ENCODE results near the gene DAD1. TPM values are rescaled to one million over a fixed set of nuclear protein-coding genes. Genes with fewer than 3 reads are reported as not detected.

DAD1 gene
- polyA plus RNA-seq, 1 donor (not counting 4 experiments of a cell fraction or from before 2014, with no cell fraction given): 351 TPM

DNA sequence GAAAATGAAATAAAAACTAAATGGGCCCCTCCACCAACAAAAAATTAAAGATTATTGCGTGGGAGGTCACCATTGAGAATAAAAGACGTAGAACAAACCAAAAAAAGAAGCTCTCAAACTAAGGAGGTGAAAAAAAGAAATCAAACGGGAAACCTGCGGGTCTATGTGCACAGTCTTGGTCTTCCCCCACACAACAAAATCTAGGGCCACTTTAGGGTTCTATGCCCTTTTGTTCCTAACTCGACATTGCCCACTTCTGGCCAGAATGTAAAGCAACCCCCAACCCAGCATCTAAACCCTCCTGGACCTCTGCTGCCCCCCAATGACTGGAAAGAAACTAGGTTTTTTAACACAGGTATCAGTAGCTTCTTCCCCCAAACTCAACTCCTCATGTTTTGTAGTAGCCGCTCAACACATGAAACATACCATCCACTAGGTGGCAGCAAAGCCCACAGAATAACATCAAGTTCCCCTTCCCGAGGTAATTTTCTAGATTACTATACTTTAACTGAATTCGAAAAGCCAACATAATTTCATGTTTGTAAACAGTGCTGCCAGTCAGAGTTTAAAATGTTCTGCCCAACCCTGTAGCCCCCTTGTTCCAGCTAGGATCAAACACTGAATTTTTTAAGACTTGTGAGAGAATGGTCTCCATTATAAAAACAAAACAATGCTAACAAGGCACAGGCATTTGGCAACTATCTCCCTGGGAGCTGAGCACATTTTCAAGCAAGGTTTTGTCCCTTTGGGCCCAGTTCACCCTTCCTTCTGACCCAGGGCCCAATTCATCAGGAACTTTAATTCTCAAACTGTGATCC lies 18.7 kb downstream of the DAD1 start:
- DNase-seq (ENCODE audit: low read depth, low spot score) (no peak), FAIRE-seq (peak; percentile 85)
- dilution Hi-C loops (cut with MboI; ENCODE audit: extremely low pct_ligation_motif_present, low sequenced_read_pairs): no loop called here
- H3K4me3 ChIP-seq (ENCODE audit: control insufficient read depth in 2 of 3, extremely low read depth in 1 of 3, insufficient read depth in 2 of 3, low read depth in 1 of 3, low read length in 3 of 3): no peak overlapping the region
- H3K4me2 ChIP-seq (ENCODE audit: control insufficient read depth, extremely low read depth, insufficient read depth, low read depth, low read length): no peak overlapping the region
- peak overlapping the region; percentile 6 for H3K27ac ChIP-seq (ENCODE audit: control insufficient read depth, insufficient read depth, low read length)
- H3K36me3 ChIP-seq (ENCODE audit: control insufficient read depth in 2 of 2, extremely low read depth in 1 of 2, insufficient read depth in 2 of 2, low read length in 2 of 2): peaks cover 16 to 39% of the 10 kb centered on the region in 2 experiments
- H2AFZ ChIP-seq (ENCODE audit: control insufficient read depth, low read length): no peak overlapping the region
- H3K9me1 ChIP-seq (ENCODE audit: control insufficient read depth, extremely low read depth, insufficient read depth, low read length): no peaks in the 10 kb centered on the region
- peaks cover 27% of the 10 kb centered on the region for H3K79me2 ChIP-seq (ENCODE audit: control insufficient read depth, insufficient read depth, low read length)
- H4K20me1 ChIP-seq (ENCODE audit: control insufficient read depth, extremely low read depth, insufficient read depth, low read length): no peaks in the 10 kb centered on the region
- no peak for TF ChIP-seq EZH2 (IDR thresholded peaks at IDR 0.05; ENCODE audit: low read length)
- TF ChIP-seq, protein P1, sequence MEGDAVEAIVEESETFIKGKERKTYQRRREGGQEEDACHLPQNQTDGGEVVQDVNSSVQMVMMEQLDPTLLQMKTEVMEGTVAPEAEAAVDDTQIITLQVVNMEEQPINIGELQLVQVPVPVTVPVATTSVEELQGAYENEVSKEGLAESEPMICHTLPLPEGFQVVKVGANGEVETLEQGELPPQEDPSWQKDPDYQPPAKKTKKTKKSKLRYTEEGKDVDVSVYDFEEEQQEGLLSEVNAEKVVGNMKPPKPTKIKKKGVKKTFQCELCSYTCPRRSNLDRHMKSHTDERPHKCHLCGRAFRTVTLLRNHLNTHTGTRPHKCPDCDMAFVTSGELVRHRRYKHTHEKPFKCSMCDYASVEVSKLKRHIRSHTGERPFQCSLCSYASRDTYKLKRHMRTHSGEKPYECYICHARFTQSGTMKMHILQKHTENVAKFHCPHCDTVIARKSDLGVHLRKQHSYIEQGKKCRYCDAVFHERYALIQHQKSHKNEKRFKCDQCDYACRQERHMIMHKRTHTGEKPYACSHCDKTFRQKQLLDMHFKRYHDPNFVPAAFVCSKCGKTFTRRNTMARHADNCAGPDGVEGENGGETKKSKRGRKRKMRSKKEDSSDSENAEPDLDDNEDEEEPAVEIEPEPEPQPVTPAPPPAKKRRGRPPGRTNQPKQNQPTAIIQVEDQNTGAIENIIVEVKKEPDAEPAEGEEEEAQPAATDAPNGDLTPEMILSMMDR (optimal IDR thresholded peaks at IDR 0.05 in 1 of 3, IDR thresholded peaks at IDR 0.05 in 1 of 3, conservative IDR thresholded peaks at IDR 0.05 in 1 of 3; ENCODE audit: extremely low read depth in 1 of 3, insufficient read depth in 2 of 3, low read length in 3 of 3): peak; percentile 59 to 74 (median 70)
- no peak overlapping the region for H3K9ac ChIP-seq (ENCODE audit: control insufficient read depth, extremely low read depth, insufficient read depth, low read length)
- H3K9me3 ChIP-seq (ENCODE audit: control insufficient read depth, low read depth, low read length): no peaks in the 10 kb centered on the region
- H3K27me3 ChIP-seq (ENCODE audit: control insufficient read depth, extremely low read depth, insufficient read depth, low read length): no peaks in the 10 kb centered on the region
- H3K4me1 ChIP-seq (ENCODE audit: control insufficient read depth, extremely low read depth, insufficient read depth, low read length): peaks cover 11% of the 10 kb centered on the region

DNA sequence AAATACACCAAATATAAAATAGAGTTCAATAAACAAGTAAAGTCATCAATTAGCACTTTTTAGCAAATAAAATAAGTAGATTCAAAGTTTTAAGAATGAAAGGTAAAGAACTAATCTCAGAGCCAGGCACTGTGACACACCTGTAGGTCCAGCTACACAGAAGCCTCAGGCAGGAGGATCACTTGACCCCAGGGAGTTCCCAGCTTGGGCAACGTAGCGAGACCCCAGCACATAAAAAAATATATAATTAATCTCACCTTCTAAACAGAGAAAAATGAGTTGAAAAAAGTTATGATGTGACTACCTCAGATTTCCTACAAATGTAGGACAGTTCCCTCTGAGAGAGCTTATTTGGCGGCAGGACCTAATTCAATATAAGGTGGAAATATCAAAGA lies 19.3 kb downstream of the DAD1 start:
- H3K9me3 ChIP-seq (ENCODE audit: control insufficient read depth, low read depth, low read length): no peaks in the 10 kb centered on the region
- peaks cover 27% of the 10 kb centered on the region for H3K79me2 ChIP-seq (ENCODE audit: control insufficient read depth, insufficient read depth, low read length)
- no peak for TF ChIP-seq EZH2 (IDR thresholded peaks at IDR 0.05; ENCODE audit: low read length)
- TF ChIP-seq, protein P1 (optimal IDR thresholded peaks at IDR 0.05 in 1 of 3, IDR thresholded peaks at IDR 0.05 in 1 of 3, conservative IDR thresholded peaks at IDR 0.05 in 1 of 3; ENCODE audit: extremely low read depth in 1 of 3, insufficient read depth in 2 of 3, low read length in 3 of 3): no peak
- no peak overlapping the region for H3K27ac ChIP-seq (ENCODE audit: control insufficient read depth, insufficient read depth, low read length)
- H3K36me3 ChIP-seq (ENCODE audit: control insufficient read depth in 2 of 2, extremely low read depth in 1 of 2, insufficient read depth in 2 of 2, low read length in 2 of 2): peaks cover 14 to 36% of the 10 kb centered on the region in 2 experiments
- H3K4me2 ChIP-seq (ENCODE audit: control insufficient read depth, extremely low read depth, insufficient read depth, low read depth, low read length): no peak overlapping the region
- no peak for DNase-seq (ENCODE audit: low read depth, low spot score)
- no peaks in the 10 kb centered on the region for H3K27me3 ChIP-seq (ENCODE audit: control insufficient read depth, extremely low read depth, insufficient read depth, low read length)
- H3K4me1 ChIP-seq (ENCODE audit: control insufficient read depth, extremely low read depth, insufficient read depth, low read length): peaks cover 11% of the 10 kb centered on the region
- H3K9me1 ChIP-seq (ENCODE audit: control insufficient read depth, extremely low read depth, insufficient read depth, low read length): no peaks in the 10 kb centered on the region
- no peak for FAIRE-seq
- H3K9ac ChIP-seq (ENCODE audit: control insufficient read depth, extremely low read depth, insufficient read depth, low read length): no peak overlapping the region
- no peak overlapping the region for H2AFZ ChIP-seq (ENCODE audit: control insufficient read depth, low read length)
- H3K4me3 ChIP-seq (ENCODE audit: control insufficient read depth in 2 of 3, extremely low read depth in 1 of 3, insufficient read depth in 2 of 3, low read depth in 1 of 3, low read length in 3 of 3): no peak overlapping the region
- dilution Hi-C loops (cut with MboI; ENCODE audit: extremely low pct_ligation_motif_present, low sequenced_read_pairs): no loop called here
- no peaks in the 10 kb centered on the region for H4K20me1 ChIP-seq (ENCODE audit: control insufficient read depth, extremely low read depth, insufficient read depth, low read length)

Data from keratinocyte (primary cell).